ENCODE results near the gene PICK1.

Gene PICK1

GRCh38 chr22:38018938-38019827, 38.0 kb upstream of the PICK1 start:
- Histone ChIP-seq H4K20me1 (ENCODE audit: insufficient read depth) (no peaks in the 10 kb centered on the region), H3K36me3 (ENCODE audit: insufficient read depth) (no peaks in the 10 kb centered on the region), H3K4me1 (ENCODE audit: low read depth, poor library complexity, severe bottlenecking) (no peaks in the 10 kb centered on the region), H3K9ac (no peak overlapping the region), H2AFZ (ENCODE audit: low read depth) (no peak overlapping the region), H3K4me3 (IDR thresholded peaks at IDR 0.05; ENCODE audit: insufficient read depth, low read depth, low read length) (no peak overlapping the region), H3K27ac (no peak overlapping the region), H3K27me3 (ENCODE audit: insufficient read depth, low read depth) (no peaks in the 10 kb centered on the region), H3K4me2 (no peak overlapping the region), H3K79me2 (ENCODE audit: insufficient read depth, low read depth) (no peaks in the 10 kb centered on the region)
- TF ChIP-seq, protein P1, sequence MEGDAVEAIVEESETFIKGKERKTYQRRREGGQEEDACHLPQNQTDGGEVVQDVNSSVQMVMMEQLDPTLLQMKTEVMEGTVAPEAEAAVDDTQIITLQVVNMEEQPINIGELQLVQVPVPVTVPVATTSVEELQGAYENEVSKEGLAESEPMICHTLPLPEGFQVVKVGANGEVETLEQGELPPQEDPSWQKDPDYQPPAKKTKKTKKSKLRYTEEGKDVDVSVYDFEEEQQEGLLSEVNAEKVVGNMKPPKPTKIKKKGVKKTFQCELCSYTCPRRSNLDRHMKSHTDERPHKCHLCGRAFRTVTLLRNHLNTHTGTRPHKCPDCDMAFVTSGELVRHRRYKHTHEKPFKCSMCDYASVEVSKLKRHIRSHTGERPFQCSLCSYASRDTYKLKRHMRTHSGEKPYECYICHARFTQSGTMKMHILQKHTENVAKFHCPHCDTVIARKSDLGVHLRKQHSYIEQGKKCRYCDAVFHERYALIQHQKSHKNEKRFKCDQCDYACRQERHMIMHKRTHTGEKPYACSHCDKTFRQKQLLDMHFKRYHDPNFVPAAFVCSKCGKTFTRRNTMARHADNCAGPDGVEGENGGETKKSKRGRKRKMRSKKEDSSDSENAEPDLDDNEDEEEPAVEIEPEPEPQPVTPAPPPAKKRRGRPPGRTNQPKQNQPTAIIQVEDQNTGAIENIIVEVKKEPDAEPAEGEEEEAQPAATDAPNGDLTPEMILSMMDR (conservative IDR thresholded peaks at IDR 0.05; ENCODE audit: low read depth, low read length), result no peak

DNA sequence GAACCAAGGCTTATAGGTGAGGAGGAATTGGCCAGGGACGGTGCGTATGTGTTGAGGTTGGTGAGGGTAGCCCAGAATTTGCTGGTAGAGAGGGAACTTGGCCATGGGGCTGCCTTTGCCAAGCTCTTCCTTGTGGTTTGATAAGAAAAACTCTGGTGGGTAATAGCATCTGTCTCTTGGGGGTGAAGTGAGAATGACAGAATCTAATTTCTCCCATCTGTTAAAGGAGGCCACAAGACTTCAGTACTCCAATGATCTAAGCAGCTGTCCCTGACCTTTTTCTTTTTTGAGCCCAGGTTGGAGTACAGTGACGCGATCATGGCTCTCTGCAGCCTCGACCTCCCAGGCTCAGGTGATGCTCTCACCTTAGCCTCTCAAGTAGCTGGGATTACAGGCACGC, 36.0 kb upstream of the PICK1 start:
- Histone ChIP-seq H3K4me3 (IDR thresholded peaks at IDR 0.05; ENCODE audit: insufficient read depth, low read depth, low read length) (no peak overlapping the region), H4K20me1 (ENCODE audit: insufficient read depth) (no peaks in the 10 kb centered on the region), H2AFZ (ENCODE audit: low read depth) (no peak overlapping the region), H3K36me3 (ENCODE audit: insufficient read depth) (no peaks in the 10 kb centered on the region), H3K9ac (no peak overlapping the region), H3K27me3 (ENCODE audit: insufficient read depth, low read depth) (no peaks in the 10 kb centered on the region), H3K79me2 (ENCODE audit: insufficient read depth, low read depth) (no peaks in the 10 kb centered on the region), H3K4me1 (ENCODE audit: low read depth, poor library complexity, severe bottlenecking) (no peaks in the 10 kb centered on the region), H3K27ac (no peak overlapping the region), H3K4me2 (no peak overlapping the region)
- TF ChIP-seq, protein P1 (conservative IDR thresholded peaks at IDR 0.05; ENCODE audit: low read depth, low read length), result no peak

- peaks cover 2% of the 10 kb centered on the region; the same call in 1 of the 2 replicates for H3K27me3 ChIP-seq (ENCODE audit: insufficient read depth, low read depth)
- H3K4me1 ChIP-seq (ENCODE audit: low read depth, poor library complexity, severe bottlenecking), result no peaks in the 10 kb centered on the region
- H3K4me2 ChIP-seq, result no peak overlapping the region
- H3K79me2 ChIP-seq (ENCODE audit: insufficient read depth, low read depth), result no peaks in the 10 kb centered on the region
- H4K20me1 ChIP-seq (ENCODE audit: insufficient read depth), result no peaks in the 10 kb centered on the region
- no peaks in the 10 kb centered on the region for H3K36me3 ChIP-seq (ENCODE audit: insufficient read depth)
- TF ChIP-seq, protein P1 (conservative IDR thresholded peaks at IDR 0.05; ENCODE audit: low read depth, low read length), result no peak
- H2AFZ ChIP-seq (ENCODE audit: low read depth), result no peak overlapping the region
- no peak overlapping the region for H3K4me3 ChIP-seq (IDR thresholded peaks at IDR 0.05; ENCODE audit: insufficient read depth, low read depth, low read length)
- no peak overlapping the region for H3K27ac ChIP-seq
- H3K9ac ChIP-seq, result no peak overlapping the region
These were observed 34.2 kb upstream of the PICK1 start for GRCh38 chr22:38023045-38023444.

DNA sequence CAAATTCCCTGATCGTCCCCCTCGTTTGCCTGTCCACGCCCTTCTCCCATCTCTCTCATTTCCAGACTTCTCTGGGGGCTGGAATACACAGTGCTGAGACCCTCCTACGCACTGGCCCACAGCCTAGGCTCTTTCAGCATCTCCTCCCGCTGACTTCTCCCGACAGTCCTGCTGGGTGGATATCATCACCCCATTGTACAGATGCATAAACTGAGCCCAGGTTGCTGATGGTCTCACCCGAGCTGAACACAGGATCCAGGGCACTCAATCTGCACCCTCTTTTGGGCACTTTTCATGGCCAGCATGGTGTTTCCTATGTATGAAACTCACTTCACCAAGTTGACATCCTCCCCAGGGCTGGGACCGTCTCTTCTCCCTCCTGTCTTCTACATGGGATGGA, 31.7 kb upstream of the PICK1 start:
- H3K79me2 ChIP-seq (ENCODE audit: insufficient read depth, low read depth), result no peaks in the 10 kb centered on the region
- no peaks in the 10 kb centered on the region for H4K20me1 ChIP-seq (ENCODE audit: insufficient read depth)
- no peak overlapping the region for H3K9ac ChIP-seq
- H3K4me1 ChIP-seq (ENCODE audit: low read depth, poor library complexity, severe bottlenecking), result no peaks in the 10 kb centered on the region
- H3K36me3 ChIP-seq (ENCODE audit: insufficient read depth), result no peaks in the 10 kb centered on the region
- H3K4me2 ChIP-seq, result no peak overlapping the region
- TF ChIP-seq, protein P1 (conservative IDR thresholded peaks at IDR 0.05; ENCODE audit: low read depth, low read length), result no peak
- no peak overlapping the region for H3K27ac ChIP-seq
- no peak overlapping the region for H3K4me3 ChIP-seq (IDR thresholded peaks at IDR 0.05; ENCODE audit: insufficient read depth, low read depth, low read length)
- H2AFZ ChIP-seq (ENCODE audit: low read depth), result no peak overlapping the region
- H3K27me3 ChIP-seq (ENCODE audit: insufficient read depth, low read depth), result peaks cover 6% of the 10 kb centered on the region
